ENCODE measurements around the gene MS4A4E. TPM values are rescaled to one million over a fixed set of nuclear protein-coding genes. Genes with fewer than 3 reads are reported as not detected.

MS4A4E gene
- total and polyA plus RNA-seq, 2 of the 8 experiments (the other 6 are each of a cell fraction or from before 2014, with no cell fraction given): not detected

GRCh38 chr11:60161766-60162165, 81.2 kb downstream of the MS4A4E start:
- FAIRE-seq: no peak
- WGBS, 2 experiments (ENCODE audit: extremely low coverage in 1 of 2, insufficient coverage in 1 of 2, insufficient read length in 1 of 2, insufficient replicate concordance in 2 of 2, low coverage in 1 of 2, low lambda C conversion rate in 2 of 2, missing lambda C conversion rate in 1 of 2): 91% methylated on average over 4 of the region's 4 CpGs; no CpG with 5 or more reads in 1 of the 2 experiments
- no peak overlapping the region for H4K5ac ChIP-seq (ENCODE audit: insufficient read length, low read depth, low read length)
- TF ChIP-seq SIRT6 (IDR thresholded peaks at IDR 0.05; ENCODE audit: low read length): no peak
- TF ChIP-seq YY1 (IDR thresholded peaks at IDR 0.05; ENCODE audit: low read depth, low read length): no peak
- TF ChIP-seq CREB1 (IDR thresholded peaks at IDR 0.05): no peak
- no peak for TF ChIP-seq CEBPB (IDR thresholded peaks at IDR 0.05; ENCODE audit: low read depth, low read length)
- no peak for TF ChIP-seq BCL11A (IDR thresholded peaks at IDR 0.05; ENCODE audit: low read depth in 2 of 2, low read length in 2 of 2)
- TF ChIP-seq FOSL1 (IDR thresholded peaks at IDR 0.05; ENCODE audit: insufficient read depth, low read depth, low read length): no peak
- no peak for TF ChIP-seq ATF3 (IDR thresholded peaks at IDR 0.05; ENCODE audit: insufficient read depth, low read depth, low read length)
- no peak for TF ChIP-seq ATF2 (IDR thresholded peaks at IDR 0.05; ENCODE audit: low read length)
- no peak for TF ChIP-seq POLR2A (IDR thresholded peaks at IDR 0.05; ENCODE audit: control extremely low read depth in 1 of 2, low read depth in 2 of 2, low read length in 2 of 2)
- TF ChIP-seq TBP (IDR thresholded peaks at IDR 0.05; ENCODE audit: low read depth, low read length): no peak
- no peak for TF ChIP-seq SP2 (IDR thresholded peaks at IDR 0.05; ENCODE audit: low read length)

More at GRCh38 chr11:60161766-60162165, 81.2 kb downstream of the MS4A4E start:
- no peak overlapping the region for H3K23ac ChIP-seq (ENCODE audit: insufficient read length)
- no peak overlapping the region for H4K91ac ChIP-seq (replicated peaks; ENCODE audit: insufficient read length, low read length)
- no peaks in the 10 kb centered on the region for H3K79me2 ChIP-seq (ENCODE audit: control insufficient read depth in 1 of 2, insufficient read depth in 2 of 2, low read length in 2 of 2)
- no peak overlapping the region for H2BK15ac ChIP-seq (ENCODE audit: low read length)
- H4K20me1 ChIP-seq (replicated peaks in 1 of 2; ENCODE audit: control insufficient read depth in 1 of 2, insufficient read depth in 2 of 2, low read length in 2 of 2): no peaks in the 10 kb centered on the region
- CTCF ChIA-PET (ENCODE audit: partially characterized antibody): no interaction called here
- H2BK120ac ChIP-seq (replicated peaks; ENCODE audit: low read depth, low read length): no peak overlapping the region
- H3K14ac ChIP-seq (ENCODE audit: insufficient read length): no peak overlapping the region
- H2AFZ ChIP-seq (ENCODE audit: low read length): 0 out of 2 replicates have a peak overlapping the region, but pooled peaks have one; percentile 41
- no peak overlapping the region for H4K8ac ChIP-seq (ENCODE audit: extremely low read depth, insufficient read depth, low read length)
- H3K56ac ChIP-seq (replicated peaks; ENCODE audit: insufficient read length, low read depth, low read length): no peak overlapping the region
- POLR2A ChIA-PET (ENCODE audit: partially characterized antibody): no interaction called here
- no peak overlapping the region for H3K9ac ChIP-seq (replicated peaks in 1 of 4; ENCODE audit: extremely low read depth in 1 of 4, low read depth in 3 of 4, low read length in 3 of 4)
- H3K36me3 ChIP-seq (ENCODE audit: control insufficient read depth in 2 of 4, insufficient read depth in 4 of 4, low read length in 3 of 4): no peaks in the 10 kb centered on the region
- H3K27ac ChIP-seq (ENCODE audit: low read depth, low read length): no peak overlapping the region
- H2BK12ac ChIP-seq (ENCODE audit: low read depth, low read length): no peak overlapping the region
- H3K4me3 ChIP-seq (ENCODE audit: extremely low read depth in 1 of 4, insufficient read depth in 2 of 4, low read depth in 3 of 4, low read length in 4 of 4): no peak overlapping the region
- no peaks in the 10 kb centered on the region for H3K9me3 ChIP-seq (ENCODE audit: insufficient read depth in 2 of 2, low read depth in 1 of 2, low read length in 1 of 2)
- H3K4me2 ChIP-seq (ENCODE audit: insufficient read depth in 1 of 2, low read depth in 2 of 2, low read length in 2 of 2): no peak overlapping the region
- H3K27me3 ChIP-seq (replicated peaks in 1 of 4; ENCODE audit: control insufficient read depth in 3 of 4, extremely low read depth in 1 of 4, insufficient read depth in 3 of 4, low read length in 3 of 4): no peaks in the 10 kb centered on the region
- H3K23me2 ChIP-seq (ENCODE audit: low read depth, low read length): no peaks in the 10 kb centered on the region
- H2AK5ac ChIP-seq (ENCODE audit: low read depth, low read length): no peak overlapping the region
- no peak overlapping the region for H2BK5ac ChIP-seq (ENCODE audit: low read depth, low read length)
- H2BK20ac ChIP-seq (ENCODE audit: low read length): no peak overlapping the region
- H3K18ac ChIP-seq (ENCODE audit: extremely low read depth, low read length): no peak overlapping the region
- no peak for DNase-seq (ENCODE audit: low read depth in 1 of 2, low spot score in 2 of 2)
- no peak overlapping the region for H3K4ac ChIP-seq (replicated peaks; ENCODE audit: insufficient read length, low read depth, low read length)
- H3K4me1 ChIP-seq (replicated peaks in 1 of 4; ENCODE audit: control insufficient read depth in 3 of 4, insufficient read depth in 4 of 4, low read length in 3 of 4): no peaks in the 10 kb centered on the region
- no peaks in the 10 kb centered on the region for H3K79me1 ChIP-seq (ENCODE audit: low read depth, low read length)
